WI38 (cell line): ENCODE data around the gene NFIC.

Experiments
- H3K4me3 ChIP-seq: 2 replicates; pipeline ENCODE4 v1.5.1; 2011; ENCODE audit warnings: low read depth, mild to moderate bottlenecking, control low read depth, low read length
- TF ChIP-seq, protein P1 (sequence below): IDR thresholded peaks from 2 replicates; pipeline ENCODE4 v1.5.1; 2012; ENCODE audit warnings: low read depth, mild to moderate bottlenecking, control low read depth, low read length

The NFIC gene

DNA sequence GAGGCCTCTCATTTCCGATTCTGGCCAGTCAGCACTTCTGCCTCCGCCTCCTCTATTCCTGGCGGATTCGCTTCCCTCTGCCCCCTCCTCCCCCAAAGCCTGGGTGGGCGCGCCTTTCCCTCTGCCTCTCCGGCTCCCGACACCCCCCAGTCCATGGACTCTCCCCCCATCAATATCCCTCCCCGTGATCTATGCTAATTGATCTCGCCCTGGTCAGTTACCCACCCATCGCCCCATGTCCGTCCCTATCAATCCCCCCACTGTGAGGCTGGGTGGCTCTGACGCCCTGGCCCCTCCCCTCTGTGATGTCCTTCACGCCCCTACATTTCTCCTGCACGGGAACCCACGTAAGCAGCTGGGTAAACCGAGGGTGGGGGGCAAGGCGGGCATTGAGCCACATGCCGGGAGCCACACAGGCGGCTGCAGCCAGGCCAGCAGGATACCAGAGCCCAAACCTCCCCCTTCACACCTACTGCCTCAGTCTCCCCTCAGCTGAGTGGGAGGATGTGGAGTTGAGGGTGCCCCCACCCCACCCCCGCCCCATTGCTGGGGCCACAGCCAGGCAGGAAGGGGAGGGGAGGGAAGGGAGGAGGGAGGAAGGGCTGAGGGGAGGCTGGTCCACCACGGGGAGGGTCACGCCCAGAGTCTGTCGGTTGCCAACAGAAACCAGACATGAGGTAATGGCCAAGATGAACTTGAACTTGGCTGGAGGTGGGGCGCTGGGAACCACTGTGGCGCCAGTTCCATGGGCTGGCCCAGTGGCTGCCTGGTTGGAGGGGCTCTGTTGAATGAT lies 92.9 kb downstream of the NFIC start:
- TF ChIP-seq, protein P1, sequence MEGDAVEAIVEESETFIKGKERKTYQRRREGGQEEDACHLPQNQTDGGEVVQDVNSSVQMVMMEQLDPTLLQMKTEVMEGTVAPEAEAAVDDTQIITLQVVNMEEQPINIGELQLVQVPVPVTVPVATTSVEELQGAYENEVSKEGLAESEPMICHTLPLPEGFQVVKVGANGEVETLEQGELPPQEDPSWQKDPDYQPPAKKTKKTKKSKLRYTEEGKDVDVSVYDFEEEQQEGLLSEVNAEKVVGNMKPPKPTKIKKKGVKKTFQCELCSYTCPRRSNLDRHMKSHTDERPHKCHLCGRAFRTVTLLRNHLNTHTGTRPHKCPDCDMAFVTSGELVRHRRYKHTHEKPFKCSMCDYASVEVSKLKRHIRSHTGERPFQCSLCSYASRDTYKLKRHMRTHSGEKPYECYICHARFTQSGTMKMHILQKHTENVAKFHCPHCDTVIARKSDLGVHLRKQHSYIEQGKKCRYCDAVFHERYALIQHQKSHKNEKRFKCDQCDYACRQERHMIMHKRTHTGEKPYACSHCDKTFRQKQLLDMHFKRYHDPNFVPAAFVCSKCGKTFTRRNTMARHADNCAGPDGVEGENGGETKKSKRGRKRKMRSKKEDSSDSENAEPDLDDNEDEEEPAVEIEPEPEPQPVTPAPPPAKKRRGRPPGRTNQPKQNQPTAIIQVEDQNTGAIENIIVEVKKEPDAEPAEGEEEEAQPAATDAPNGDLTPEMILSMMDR, result no peak
- H3K4me3 ChIP-seq, result no peak overlapping the region

DNA sequence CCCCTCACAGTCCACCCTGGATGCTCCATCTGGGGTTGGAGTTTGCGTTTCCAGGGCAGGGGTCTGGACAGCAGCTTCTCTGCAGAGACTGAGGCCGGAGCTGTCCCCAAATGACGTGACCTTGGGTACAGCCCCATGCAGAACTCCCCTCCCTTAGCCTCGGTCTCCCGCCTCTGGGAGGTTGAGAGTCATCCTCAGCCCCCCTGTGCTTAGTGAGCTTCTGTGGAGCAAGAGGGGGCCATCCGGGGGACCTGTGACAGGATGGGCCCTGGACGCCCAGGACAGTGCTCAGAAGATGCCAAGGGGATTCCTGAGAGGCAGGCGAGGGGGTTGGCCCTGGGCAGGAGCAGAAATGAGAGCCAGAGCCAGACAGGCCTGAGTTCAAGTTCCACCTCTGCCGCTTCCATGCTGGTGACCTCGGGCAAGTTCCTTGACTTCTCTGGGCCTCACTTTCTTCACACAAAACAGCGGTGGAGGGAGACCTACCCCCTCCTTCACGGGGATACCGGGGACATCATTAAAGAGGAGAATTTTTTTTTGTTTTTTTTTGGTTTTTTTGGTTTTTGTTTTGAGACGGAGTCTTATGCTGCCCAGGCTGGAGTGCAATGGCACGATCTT lies 93.7 kb downstream of the NFIC start:
- no peak overlapping the region for H3K4me3 ChIP-seq
- TF ChIP-seq, protein P1, result no peak

DNA sequence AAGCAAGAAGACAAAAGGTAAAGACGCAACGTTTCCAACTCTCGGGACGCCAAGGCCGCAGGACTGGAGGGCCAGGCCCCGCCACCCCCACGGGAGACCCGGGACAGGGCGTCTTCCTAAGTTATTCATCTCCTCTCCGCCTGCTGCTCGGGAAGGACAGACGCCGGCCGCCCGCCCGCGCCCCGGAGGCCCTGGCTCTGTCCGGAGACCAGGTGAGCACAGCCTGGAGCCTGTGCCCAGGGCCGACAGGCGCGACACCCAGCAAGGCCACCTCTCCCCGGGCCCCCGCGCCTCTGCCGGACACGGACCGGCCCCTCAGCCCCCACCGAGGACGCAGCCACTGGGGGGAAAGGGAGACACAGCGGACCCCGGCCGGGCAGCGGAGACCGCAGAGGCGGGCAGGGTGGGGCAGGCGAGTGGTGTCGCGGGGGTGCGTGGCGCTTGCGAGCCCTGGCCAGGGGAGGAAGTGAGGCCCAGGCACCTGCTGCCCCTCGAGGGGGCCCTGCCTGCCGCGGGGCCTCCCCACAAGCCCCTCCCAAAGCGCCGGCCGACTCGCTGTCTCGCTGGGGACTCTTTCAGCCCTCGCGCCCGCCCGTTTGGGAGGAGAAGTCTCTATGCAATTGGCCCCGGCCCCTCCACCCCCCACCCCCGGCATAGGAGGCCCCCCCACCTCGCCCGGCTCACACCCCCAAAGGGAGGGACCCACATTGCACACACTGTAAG lies 96.8 kb downstream of the NFIC start:
- TF ChIP-seq, protein P1, result no peak
- H3K4me3 ChIP-seq, result no peak overlapping the region

DNA sequence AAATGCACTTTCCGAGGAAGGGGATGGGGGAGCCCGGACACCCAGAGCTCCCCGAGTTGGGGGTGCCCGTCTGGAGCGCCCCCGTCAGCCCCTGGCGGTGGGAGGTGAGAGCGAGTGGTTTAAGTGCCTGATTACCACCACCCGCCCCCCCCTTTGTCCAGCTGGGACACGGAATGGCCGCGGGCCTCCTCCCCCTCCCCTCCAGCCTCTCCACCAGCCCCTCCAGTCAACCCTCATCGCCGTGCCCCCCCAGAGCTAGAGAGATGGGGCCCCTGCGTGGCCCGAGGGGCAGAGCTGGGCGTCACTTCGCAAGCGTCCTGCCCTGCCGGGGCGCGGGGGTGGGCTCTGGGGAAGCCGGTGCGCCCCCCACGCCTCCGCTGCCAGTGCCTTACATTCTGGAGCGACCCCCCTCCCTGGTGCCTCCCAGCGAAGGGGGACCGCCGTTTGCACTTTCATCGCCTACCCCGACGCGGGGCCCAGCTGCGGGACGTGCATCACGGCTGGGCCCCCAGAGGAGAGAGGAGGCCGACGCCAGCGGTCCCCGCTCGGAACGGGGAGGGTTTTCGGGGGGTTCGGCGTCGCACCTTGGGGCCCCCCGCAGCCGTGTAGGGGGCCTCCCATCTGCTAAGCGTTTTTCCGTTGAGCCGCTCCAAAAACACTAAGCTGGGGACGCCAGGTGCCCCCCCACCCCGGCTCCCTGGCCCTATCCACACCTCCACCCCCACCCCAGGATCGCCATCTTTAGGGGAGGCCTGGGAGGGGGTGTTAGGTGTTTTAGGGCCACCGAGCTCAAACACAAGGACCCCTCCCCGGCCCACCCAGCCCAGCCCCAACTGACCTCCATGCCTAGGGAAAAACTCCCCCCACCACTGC lies 97.6 kb downstream of the NFIC start:
- TF ChIP-seq, protein P1, result no peak
- H3K4me3 ChIP-seq, result no peak overlapping the region

DNA sequence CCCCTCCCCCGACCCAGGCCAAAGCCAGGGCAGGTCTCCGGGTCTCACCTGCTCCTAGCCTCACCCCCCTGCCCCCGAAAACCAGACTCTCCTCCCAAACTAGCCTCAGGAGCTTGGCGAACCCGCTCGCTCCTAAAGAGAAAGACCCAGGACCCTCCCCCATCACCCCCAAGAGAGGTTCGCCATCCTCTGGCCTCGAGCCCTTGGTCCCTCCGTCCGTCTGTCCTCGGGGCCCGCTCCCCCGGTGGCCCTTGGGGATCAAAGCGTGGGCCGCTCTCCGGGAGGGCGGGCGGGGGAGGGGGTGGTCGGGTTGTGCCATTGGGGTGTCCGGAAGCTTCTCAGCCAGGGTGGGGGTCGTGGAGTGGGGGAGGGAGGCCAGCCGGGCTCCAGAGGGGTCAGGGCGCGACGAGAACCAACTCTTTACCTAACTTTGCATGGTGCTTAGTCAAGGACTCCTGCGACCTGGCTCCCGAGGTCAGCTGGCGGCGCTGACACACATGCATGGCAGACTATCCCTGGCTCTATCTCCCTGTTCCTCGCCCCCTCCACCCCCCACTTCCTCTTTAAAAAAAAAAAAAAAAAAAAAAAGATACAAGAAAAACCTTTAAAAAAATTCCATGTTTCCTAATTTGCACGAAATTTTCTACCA lies 98.3 kb downstream of the NFIC start:
- TF ChIP-seq, protein P1, result no peak
- no peak overlapping the region for H3K4me3 ChIP-seq

DNA sequence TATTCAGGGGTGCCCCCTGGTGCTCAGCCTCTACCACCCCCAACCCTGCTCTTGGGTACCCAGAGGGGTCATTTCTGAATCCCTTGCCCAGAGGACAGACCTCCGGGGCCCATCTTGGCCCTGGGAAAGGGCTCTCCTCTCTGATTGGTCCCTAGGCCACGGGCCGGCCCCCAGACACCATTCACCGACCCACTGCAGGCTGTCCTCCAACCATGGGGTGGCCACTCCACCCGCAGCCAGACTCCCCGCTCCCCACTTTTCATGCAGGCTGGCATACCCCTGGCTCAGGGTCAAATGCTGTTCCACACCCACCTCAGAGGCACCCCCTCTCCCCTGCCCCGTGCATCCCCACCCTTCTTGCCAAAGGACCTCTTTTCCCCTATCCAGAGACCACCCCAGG lies 99.2 kb downstream of the NFIC start:
- H3K4me3 ChIP-seq, result no peak overlapping the region
- TF ChIP-seq, protein P1, result no peak
